Neural progenitor cell (in vitro differentiated cells): ENCODE data around the gene RASGRP3. TPM values are rescaled to one million over a fixed set of nuclear protein-coding genes. Genes with fewer than 3 reads are reported as not detected.

Experiments
- DNase-seq: peaks from one replicate; pipeline ENCODE4 v3.0.0-alpha.2; 2016; ENCODE audit warnings: low spot score
- H2AFZ ChIP-seq: fragments of 200-600 bp; sonication (generic); replicated peaks from 2 replicates; pipeline ENCODE4 v1.6.1; 2016; ENCODE audit warnings: antibody characterized with exemption
- H3F3A ChIP-seq: fragments of 200-600 bp; sonication (generic); 2 replicates; pipeline ENCODE4 v1.6.1; 2016; ENCODE audit warnings: antibody characterized with exemption, low read depth
- H3K27ac ChIP-seq: fragments of 200-600 bp; sonication (generic); 2 replicates; pipeline ENCODE4 v1.5.1; 2016; ENCODE audit warnings: mild to moderate bottlenecking
- H3K27me3 ChIP-seq: fragments of 200-600 bp; sonication (generic); 2 replicates; pipeline ENCODE4 v1.6.1; 2016; ENCODE audit warnings: mild to moderate bottlenecking, moderate library complexity
- H3K36me3 ChIP-seq: fragments of 200-600 bp; sonication (generic); 2 replicates; pipeline ENCODE4 v1.5.1; 2016
- H3K4me1 ChIP-seq: fragments of 200-600 bp; sonication (generic); 2 replicates; pipeline ENCODE4 v1.6.1; 2016; ENCODE audit warnings: mixed run types
- H3K4me2 ChIP-seq: fragments of 200-600 bp; sonication (generic); 2 replicates; pipeline ENCODE4 v1.6.1; 2016
- H3K4me3 ChIP-seq: fragments of 200-600 bp; sonication (generic); 2 replicates; pipeline ENCODE4 v1.5.1; 2016
- H3K79me2 ChIP-seq: fragments of 200-600 bp; sonication (generic); 2 replicates; pipeline ENCODE4 v1.6.1; 2016; ENCODE audit warnings: low read depth
- H3K9ac ChIP-seq: fragments of 200-600 bp; sonication (generic); 2 replicates; pipeline ENCODE4 v1.6.1; 2016
- H3K9me3 ChIP-seq: fragments of 200-600 bp; sonication (generic); 2 replicates; pipeline ENCODE4 v1.5.1; 2016; ENCODE audit warnings: low read depth
- H4K20me1 ChIP-seq: fragments of 200-600 bp; sonication (generic); 2 replicates; pipeline ENCODE4 v1.6.1; 2016; ENCODE audit warnings: low read depth
- H3K27ac Mint-ChIP-seq: 3 replicates; pipeline ENCODE4 v1.8.0; 2021; ENCODE audit warnings: mixed read lengths
- H3K27me3 Mint-ChIP-seq: 2 replicates; pipeline ENCODE4 v1.8.0; 2022; ENCODE audit warnings: low read depth, mild to moderate bottlenecking, inconsistent platforms, moderate library complexity, mixed read lengths; ENCODE audit not compliant: insufficient read depth
- H3K36me3 Mint-ChIP-seq: 3 replicates; pipeline ENCODE4 v1.8.0; 2021; ENCODE audit warnings: mixed read lengths
- H3K4me1 Mint-ChIP-seq: 3 replicates; pipeline ENCODE4 v1.8.0; 2021; ENCODE audit warnings: mixed read lengths
- H3K4me3 Mint-ChIP-seq: 3 replicates; pipeline ENCODE4 v1.8.0; 2021; ENCODE audit warnings: mild to moderate bottlenecking, moderate library complexity, mixed read lengths
- H3K9me3 Mint-ChIP-seq: 3 replicates; pipeline ENCODE4 v1.8.0; 2020; ENCODE audit warnings: mixed read lengths
- CTCF ChIP-seq: fragments of 200-600 bp; sonication (generic); IDR thresholded peaks from 2 replicates; pipeline ENCODE4 v1.5.1; 2017; ENCODE audit warnings: antibody characterized with exemption, mild to moderate bottlenecking
- EZH2 ChIP-seq: fragments of 200-600 bp; sonication (generic); IDR thresholded peaks from 2 replicates; pipeline ENCODE4 v1.6.1; 2017; ENCODE audit warnings: antibody characterized with exemption, mild to moderate bottlenecking, moderate library complexity
- EZH2phosphoT487 ChIP-seq: fragments of 200-600 bp; sonication (generic); IDR thresholded peaks from 2 replicates; pipeline ENCODE4 v1.6.1; 2017; ENCODE audit warnings: antibody characterized with exemption
- total RNA-seq: library from RNA; depleted of rRNA; stranded (reverse); fragments of >200 nt; gene quantifications from 2 replicates; pipeline ENCODE4 v1.2.3, GENCODE V29; 2015; ENCODE audit warnings: low replicate concordance

The RASGRP3 gene
- total RNA-seq, 1 donor from 2014 or later: not detected

- Mint-ChIP-seq H3K27me3 (no peaks in the 10 kb centered on the region), H3K27ac (no peak overlapping the region), H3K4me3 (no peak overlapping the region), H3K4me1 (peaks cover 14% of the 10 kb centered on the region), H3K36me3 (no peaks in the 10 kb centered on the region), H3K9me3 (peaks cover 3% of the 10 kb centered on the region)
- no peak overlapping the region for H3K9ac ChIP-seq
- no peaks in the 10 kb centered on the region for H3K36me3 ChIP-seq
- H3K4me3 ChIP-seq: no peak overlapping the region
- H3K27me3 ChIP-seq: no peaks in the 10 kb centered on the region
- H2AFZ ChIP-seq: no peak overlapping the region
- no peaks in the 10 kb centered on the region for H3K9me3 ChIP-seq
- peaks cover 15% of the 10 kb centered on the region for H3K4me1 ChIP-seq
- H3K79me2 ChIP-seq: no peaks in the 10 kb centered on the region
- H4K20me1 ChIP-seq: no peaks in the 10 kb centered on the region
- TF ChIP-seq EZH2phosphoT487 (no peak), EZH2 (no peak), CTCF (no peak)
- DNase-seq: no peak
- H3K27ac ChIP-seq: no peak overlapping the region
- H3F3A ChIP-seq: no peaks in the 10 kb centered on the region
- no peak overlapping the region for H3K4me2 ChIP-seq
These were observed 26.6 kb downstream of the RASGRP3 start for GRCh38 chr2:33503002-33503401.

- no peak overlapping the region for H3K4me3 Mint-ChIP-seq
- Histone ChIP-seq H3F3A (no peaks in the 10 kb centered on the region), H4K20me1 (no peaks in the 10 kb centered on the region), H3K27ac (no peak overlapping the region), H2AFZ (no peak overlapping the region), H3K9ac (no peak overlapping the region), H3K4me2 (no peak overlapping the region), H3K27me3 (no peaks in the 10 kb centered on the region), H3K79me2 (no peaks in the 10 kb centered on the region), H3K4me3 (no peak overlapping the region), H3K36me3 (no peaks in the 10 kb centered on the region), H3K4me1 (peaks cover 12% of the 10 kb centered on the region), H3K9me3 (no peaks in the 10 kb centered on the region)
- TF ChIP-seq EZH2 (no peak), CTCF (no peak)
- H3K4me1 Mint-ChIP-seq: peaks cover 3% of the 10 kb centered on the region
- no peaks in the 10 kb centered on the region for H3K36me3 Mint-ChIP-seq
- H3K9me3 Mint-ChIP-seq: peaks cover 3% of the 10 kb centered on the region
- no peak overlapping the region for H3K27ac Mint-ChIP-seq
- H3K27me3 Mint-ChIP-seq: no peaks in the 10 kb centered on the region
- DNase-seq: no peak
These were observed 29.5 kb downstream of the RASGRP3 start for GRCh38 chr2:33505966-33506365.

GRCh38 chr2:33509908-33510585 lies 33.6 kb downstream of the RASGRP3 start:
- Mint-ChIP-seq H3K9me3 (peaks cover 3% of the 10 kb centered on the region), H3K4me3 (no peak overlapping the region), H3K36me3 (no peaks in the 10 kb centered on the region), H3K27ac (no peak overlapping the region), H3K27me3 (no peaks in the 10 kb centered on the region), H3K4me1 (no peaks in the 10 kb centered on the region)
- no peak overlapping the region for H3K9ac ChIP-seq
- H3K79me2 ChIP-seq: no peaks in the 10 kb centered on the region
- no peak overlapping the region for H2AFZ ChIP-seq
- TF ChIP-seq EZH2phosphoT487 (no peak), CTCF (no peak), EZH2 (no peak)
- H3K9me3 ChIP-seq: no peaks in the 10 kb centered on the region
- no peak overlapping the region for H3K4me3 ChIP-seq
- no peaks in the 10 kb centered on the region for H3K36me3 ChIP-seq
- no peak overlapping the region for H3K4me2 ChIP-seq
- no peaks in the 10 kb centered on the region for H3K4me1 ChIP-seq
- H3K27me3 ChIP-seq: no peaks in the 10 kb centered on the region
- no peaks in the 10 kb centered on the region for H4K20me1 ChIP-seq
- DNase-seq: no peak
- no peak overlapping the region for H3K27ac ChIP-seq
- H3F3A ChIP-seq: no peaks in the 10 kb centered on the region
